ENCODE results near the gene DEGS1.

The DEGS1 gene

GRCh38 chr1:224182866-224183590 is at the start of gene DEGS1:
TSS of gene DEGS1 (plus strand) at chr1:224183240. CDS start at chr1:224183337, 97 bp downstream.
- in situ Hi-C loops (cut with MboI; ENCODE audit: low sequenced_read_pairs): no loop called here

DNA sequence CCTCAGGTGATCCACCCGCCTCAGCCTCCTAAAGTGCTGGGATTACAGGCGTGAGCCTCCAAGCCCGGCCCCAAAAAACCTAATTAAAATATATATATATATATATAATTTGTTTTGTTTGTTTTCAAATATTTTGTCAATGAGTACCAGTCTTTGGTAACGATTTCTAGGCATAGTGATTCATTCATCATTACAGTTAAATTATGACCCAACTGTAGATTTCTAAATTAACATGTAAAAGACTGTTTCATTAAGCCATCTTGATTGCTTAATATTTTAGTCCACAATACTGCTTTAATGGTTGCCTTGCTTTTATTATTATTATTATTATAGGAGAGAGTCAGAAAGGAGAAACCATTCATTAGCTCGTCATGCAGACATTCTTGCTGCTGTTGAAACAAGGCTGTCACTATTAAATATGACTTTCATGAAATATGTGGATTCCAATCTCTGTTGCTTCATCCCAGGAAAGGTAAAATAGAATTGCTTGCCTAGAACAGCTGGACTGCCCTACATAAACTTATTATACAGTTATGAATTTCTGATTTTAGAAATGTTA is 49.2 kb upstream of the DEGS1 start:
- in situ Hi-C loops (cut with MboI; ENCODE audit: low sequenced_read_pairs): no loop called here

GRCh38 chr1:224137518-224137917 is 45.5 kb upstream of the DEGS1 start:
- in situ Hi-C loops (cut with MboI; ENCODE audit: low sequenced_read_pairs): no loop called here

DNA sequence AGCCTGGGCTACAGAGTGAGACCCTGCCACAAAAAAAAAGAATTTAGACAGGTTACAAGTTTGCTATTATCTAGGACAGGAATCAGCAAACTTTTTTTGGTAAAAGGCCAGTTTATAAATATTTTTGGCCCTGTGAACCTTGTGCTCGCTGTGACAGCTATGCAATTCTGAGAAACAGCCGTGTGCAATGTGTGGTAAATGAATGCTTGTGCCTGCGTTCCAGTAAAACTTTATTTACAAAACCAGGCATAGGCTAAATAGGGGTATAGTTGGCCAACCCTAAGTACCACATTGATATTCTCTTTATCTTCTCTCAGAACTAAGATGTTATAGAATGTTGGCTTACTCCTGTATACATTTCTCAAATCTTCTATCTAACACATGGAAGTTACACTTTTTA is 44.8 kb upstream of the DEGS1 start:
- in situ Hi-C loops (cut with MboI; ENCODE audit: low sequenced_read_pairs): no loop called here

GRCh38 chr1:224141693-224142092 is 41.3 kb upstream of the DEGS1 start:
- in situ Hi-C loops (cut with MboI; ENCODE audit: low sequenced_read_pairs): no loop called here

- in situ Hi-C loops (cut with MboI; ENCODE audit: low sequenced_read_pairs): no loop called here
Observed at GRCh38 chr1:224149709-224150108, 33.3 kb upstream of the DEGS1 start.

DNA sequence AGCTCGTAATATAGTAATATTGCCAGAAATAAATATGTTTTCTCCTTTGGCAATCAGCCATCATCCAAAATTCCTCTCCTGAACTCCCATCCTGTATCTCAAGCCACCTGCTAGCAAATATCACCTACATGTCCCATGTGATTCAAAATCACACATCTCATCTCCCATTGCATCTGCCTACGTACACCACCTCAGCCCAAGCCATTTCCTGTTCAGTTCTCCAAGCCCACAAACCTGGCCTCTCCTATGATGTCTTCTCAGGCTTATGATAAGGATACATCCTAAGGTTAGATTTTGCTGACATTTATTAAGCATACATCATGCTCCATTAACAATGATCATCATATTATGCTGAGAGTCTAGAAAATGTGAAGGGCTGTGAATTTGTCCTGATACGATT is 31.9 kb upstream of the DEGS1 start:
- in situ Hi-C loops (cut with MboI; ENCODE audit: low sequenced_read_pairs): no loop called here

GRCh38 chr1:224157316-224157715 is 25.7 kb upstream of the DEGS1 start:
- in situ Hi-C loops (cut with MboI; ENCODE audit: low sequenced_read_pairs): no loop called here

GRCh38 chr1:224159541-224159940 is 23.5 kb upstream of the DEGS1 start:
- in situ Hi-C loops (cut with MboI; ENCODE audit: low sequenced_read_pairs): no loop called here

DNA sequence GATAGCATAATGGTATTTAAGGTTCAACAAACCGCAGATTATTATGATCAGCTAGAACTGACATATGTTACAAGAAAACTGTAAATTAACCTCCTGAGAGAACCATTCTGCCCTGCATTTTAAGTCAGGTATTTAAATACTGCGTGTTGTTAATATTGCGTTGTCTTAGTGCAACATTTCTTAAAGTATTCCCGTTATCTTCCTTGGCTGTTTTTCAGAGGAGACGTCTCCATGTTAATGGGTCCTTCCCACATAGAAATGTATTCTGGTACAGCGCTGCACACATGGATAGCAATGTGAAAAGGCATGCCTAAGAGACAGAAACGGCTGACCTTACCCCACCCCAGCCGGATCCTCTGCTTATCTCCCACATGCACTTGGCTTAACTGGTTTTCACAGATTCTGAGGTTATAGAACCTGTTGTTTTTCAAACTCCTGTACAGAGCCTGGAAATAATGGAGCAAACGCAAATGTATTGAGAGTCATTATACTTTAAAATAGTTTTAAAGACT is 22.8 kb upstream of the DEGS1 start:
- in situ Hi-C loops (cut with MboI; ENCODE audit: low sequenced_read_pairs): no loop called here

GRCh38 chr1:224162768-224163167 is 20.3 kb upstream of the DEGS1 start:
- in situ Hi-C loops (cut with MboI; ENCODE audit: low sequenced_read_pairs): no loop called here

DNA sequence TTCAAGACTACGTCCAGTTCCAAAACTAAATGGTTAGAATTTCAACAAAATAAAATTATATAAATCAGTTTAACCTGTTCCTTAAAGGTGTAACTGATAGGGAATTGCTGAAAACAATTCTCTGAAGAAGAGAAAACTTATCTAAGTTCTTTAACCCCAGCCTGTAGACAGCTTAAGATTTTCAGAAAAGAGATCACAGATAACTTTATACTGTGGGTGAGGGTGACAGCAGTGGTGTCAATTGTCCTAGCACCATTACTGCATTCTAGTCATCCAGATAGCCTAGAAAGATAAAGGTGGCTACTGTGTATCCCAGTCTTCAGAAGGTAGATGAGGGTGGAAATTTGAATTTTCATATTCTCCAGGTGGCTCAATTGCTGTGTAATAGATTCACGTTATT is 19.7 kb upstream of the DEGS1 start:
- in situ Hi-C loops (cut with MboI; ENCODE audit: low sequenced_read_pairs): no loop called here

DNA sequence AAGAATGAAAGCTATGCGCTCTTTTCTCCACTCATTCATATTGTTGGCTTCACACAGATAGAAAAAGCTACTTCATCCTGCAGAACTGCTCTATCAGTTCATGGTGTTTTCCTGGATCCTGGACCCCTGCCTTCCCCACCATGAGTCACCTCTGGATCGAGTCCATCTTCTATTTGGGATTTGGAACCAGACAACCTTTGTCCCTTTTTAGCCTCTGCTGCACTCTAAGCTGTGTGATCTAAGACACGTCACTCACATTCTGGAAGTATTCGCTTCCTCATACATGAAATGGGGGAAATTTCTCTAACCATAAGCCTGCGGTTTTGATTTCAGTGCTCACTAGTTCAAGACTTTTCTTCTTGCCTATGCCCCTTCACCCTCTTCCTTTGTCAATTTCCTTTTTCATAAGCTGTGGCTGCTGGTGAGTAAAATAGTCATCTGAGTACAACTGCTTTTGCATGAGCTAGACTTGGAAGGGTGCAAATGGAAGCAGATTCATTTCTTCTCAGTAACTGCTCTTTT is 14.1 kb upstream of the DEGS1 start:
- in situ Hi-C loops (cut with MboI; ENCODE audit: low sequenced_read_pairs): no loop called here

DNA sequence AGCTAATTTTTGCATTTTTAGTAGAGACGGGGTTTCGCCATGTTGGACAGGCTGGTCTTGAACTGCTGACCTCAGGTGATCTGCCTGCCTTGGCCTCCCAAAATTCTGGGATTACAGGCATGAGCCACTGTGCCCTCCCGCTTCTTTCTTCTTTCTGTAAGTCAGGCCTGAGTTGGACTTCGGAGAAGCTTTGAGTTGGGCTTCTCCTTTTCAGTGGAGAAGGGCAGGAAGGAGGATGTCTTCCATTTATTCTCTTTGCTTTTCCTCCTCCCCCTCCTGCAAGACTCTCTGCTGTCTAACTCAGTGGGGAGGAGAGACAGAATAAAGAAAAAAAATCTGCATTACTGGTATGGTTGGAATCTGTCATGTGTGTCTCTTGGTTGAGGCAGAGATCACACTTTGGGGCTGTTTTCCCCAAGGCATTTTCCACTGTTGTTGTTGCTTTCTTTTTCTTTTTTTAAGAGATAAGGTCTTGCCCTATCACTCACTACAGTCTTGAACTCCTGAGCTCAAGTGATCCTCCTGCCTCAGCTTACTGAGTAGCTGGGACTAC is 13.2 kb upstream of the DEGS1 start:
- in situ Hi-C loops (cut with MboI; ENCODE audit: low sequenced_read_pairs): no loop called here

DNA sequence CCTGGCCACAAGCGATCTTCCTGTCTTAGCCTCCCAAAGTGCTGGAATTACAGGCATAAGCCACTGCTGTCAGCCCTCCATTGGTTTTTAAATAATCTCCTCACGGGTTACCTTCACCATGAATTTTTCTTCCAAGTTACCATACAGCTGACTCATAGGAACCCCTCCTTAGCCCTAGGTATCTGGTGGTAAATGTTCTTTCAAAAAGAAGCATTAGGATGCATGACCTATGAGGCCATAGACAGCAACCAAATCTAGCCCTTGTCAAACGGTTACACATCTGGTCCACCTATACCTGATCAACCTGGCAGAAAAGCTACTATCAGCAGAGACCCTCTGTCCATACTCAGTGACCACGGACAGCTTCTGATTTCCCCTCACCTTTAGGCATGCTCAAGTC is 12.7 kb upstream of the DEGS1 start:
- in situ Hi-C loops (cut with MboI; ENCODE audit: low sequenced_read_pairs): no loop called here

- in situ Hi-C loops (cut with MboI; ENCODE audit: low sequenced_read_pairs): no loop called here
Observed at GRCh38 chr1:224170748-224171478, 12.1 kb upstream of the DEGS1 start.

DNA sequence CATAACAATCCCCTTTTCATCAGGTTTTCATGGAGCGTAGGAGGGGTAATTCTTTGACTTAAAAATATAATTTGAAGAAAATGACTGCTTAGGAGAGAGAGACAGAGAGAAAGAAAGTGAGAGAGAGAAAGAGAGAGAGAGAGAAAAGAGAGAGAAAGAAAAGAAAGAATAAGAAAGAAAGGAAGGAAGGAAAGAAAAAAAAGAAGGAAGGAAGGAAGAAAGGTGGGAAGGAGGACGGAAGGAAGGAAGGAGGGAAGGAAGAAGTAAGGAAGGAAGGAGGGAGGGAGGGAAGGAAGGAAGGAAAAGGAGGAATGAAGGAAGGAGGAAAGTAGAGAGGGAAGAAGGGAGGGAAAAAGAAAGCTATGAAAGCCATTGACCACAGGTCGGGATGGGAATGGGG is 10.8 kb upstream of the DEGS1 start:
- in situ Hi-C loops (cut with MboI; ENCODE audit: low sequenced_read_pairs): no loop called here

GRCh38 chr1:224173523-224173922 is 9.5 kb upstream of the DEGS1 start:
- in situ Hi-C loops (cut with MboI; ENCODE audit: low sequenced_read_pairs): no loop called here

DNA sequence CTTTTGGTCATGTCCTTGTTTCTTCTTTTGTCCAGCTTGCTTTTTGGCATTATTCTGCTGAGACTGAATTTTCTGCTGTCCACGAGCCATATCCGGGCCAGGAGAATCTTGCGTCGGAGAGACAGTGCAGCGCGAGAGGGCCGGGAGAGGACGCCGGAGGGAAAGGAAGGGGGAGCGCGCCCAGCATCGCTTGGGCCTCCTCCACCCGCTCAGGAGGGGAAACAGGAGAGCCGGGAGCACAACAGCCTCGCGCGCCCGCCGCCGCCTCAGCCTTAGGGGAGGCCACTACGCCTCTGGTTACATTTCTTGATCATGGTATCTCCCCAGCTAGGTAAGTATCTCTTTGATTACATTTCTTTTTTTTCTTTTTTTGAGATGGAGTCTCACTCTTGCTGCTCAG is 7.4 kb upstream of the DEGS1 start:
- in situ Hi-C loops (cut with MboI; ENCODE audit: low sequenced_read_pairs): no loop called here

DNA sequence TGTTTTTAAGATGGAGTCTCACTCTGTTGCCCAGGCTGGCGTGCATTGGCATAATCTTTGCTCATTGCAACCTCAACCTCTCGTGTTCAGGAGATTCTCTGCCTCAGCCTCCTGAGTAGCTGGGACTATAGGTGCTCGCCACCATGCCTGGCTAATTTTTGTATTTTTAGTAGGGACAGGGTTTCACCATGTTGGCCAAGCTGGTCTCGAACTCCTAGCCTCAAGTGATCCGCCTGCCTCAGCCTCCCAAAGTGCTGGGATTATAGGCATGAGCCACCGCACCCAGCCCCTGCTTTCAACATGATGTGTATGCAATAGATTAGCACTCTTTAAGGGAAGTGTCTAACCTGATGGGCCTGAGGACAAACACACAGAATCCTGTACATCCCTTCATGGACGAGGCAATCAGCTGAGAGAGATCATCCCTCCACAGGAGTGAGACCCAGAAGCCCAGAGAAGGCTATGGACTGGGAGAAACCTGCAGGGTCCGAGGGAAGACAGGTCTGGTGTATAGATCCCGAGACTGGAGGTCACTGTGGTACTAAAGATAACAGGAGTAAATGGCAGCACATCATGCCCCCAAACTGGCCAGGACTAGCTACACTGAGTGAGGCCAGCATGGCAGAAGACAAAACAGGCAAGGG is 5.6 kb upstream of the DEGS1 start:
- in situ Hi-C loops (cut with MboI; ENCODE audit: low sequenced_read_pairs): no loop called here

DNA sequence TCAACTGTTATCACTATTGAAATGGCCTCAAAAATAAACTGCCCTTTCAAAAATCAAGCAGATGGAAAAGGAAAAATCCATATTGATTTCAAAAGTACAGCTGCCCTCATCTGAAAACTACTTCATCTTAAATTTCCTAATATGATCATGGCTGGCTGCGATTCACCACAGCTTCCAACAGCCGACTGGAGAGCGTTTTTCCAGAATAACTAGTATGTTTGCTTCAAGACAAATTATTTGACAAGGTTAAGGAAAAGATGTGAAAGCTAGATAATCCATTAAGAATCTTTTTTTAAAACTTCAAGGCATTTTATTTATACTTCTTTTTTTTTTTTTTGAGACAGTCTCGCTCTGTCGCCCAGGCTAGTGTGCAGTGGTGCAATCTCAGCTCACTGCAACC is 4.1 kb upstream of the DEGS1 start:
- in situ Hi-C loops (cut with MboI; ENCODE audit: low sequenced_read_pairs): no loop called here

Measured in HL-60/S4 (cell line).